Esophagus (tissue), 2 donors: ENCODE data around the gene SLFN14. TPM values are rescaled to one million over a fixed set of nuclear protein-coding genes. Genes with fewer than 3 reads are reported as not detected.
"Not testable (repeated sequence)": the region's sequence is repeated elsewhere in the genome, so short reads cannot be mapped to it uniquely, and the experiment has no call there.

Source experiments
- H3K27ac ChIP-seq, 2 donors: one replicate each; pipeline ENCODE4 v1.5.1; 2013; ENCODE audit warnings: low read depth in 2 of 2, mild to moderate bottlenecking in 2 of 2, inconsistent platforms in 1 of 2, low read length in 1 of 2, moderate library complexity in 1 of 2
- H3K27me3 ChIP-seq, 2 donors: one replicate each; pipeline ENCODE4 v1.6.1; 2013; ENCODE audit warnings: low read length in 2 of 2, control low read depth in 1 of 2, mild to moderate bottlenecking in 1 of 2; ENCODE audit not compliant: insufficient read depth in 2 of 2, control insufficient read depth in 1 of 2
- H3K36me3 ChIP-seq, 2 donors: one replicate each; pipeline ENCODE4 v1.6.1; 2013; ENCODE audit warnings: low read length in 1 of 2; ENCODE audit not compliant: control insufficient read depth in 2 of 2, insufficient read depth in 2 of 2
- H3K4me1 ChIP-seq, 2 donors: one replicate each; pipeline ENCODE4 v1.6.1; 2013; ENCODE audit warnings: low read length in 1 of 2; ENCODE audit not compliant: control insufficient read depth in 2 of 2, insufficient read depth in 2 of 2
- H3K4me3 ChIP-seq, 2 donors: one replicate each; pipeline ENCODE4 v1.5.1; 2013; ENCODE audit warnings: low read length in 2 of 2, mild to moderate bottlenecking in 2 of 2, low read depth in 1 of 2, moderate library complexity in 1 of 2
- H3K9me3 ChIP-seq, 2 donors: one replicate each; pipeline ENCODE4 v1.6.1; 2013; ENCODE audit warnings: mild to moderate bottlenecking in 2 of 2, low read depth in 1 of 2, low read length in 1 of 2, moderate library complexity in 1 of 2; ENCODE audit not compliant: control insufficient read depth in 2 of 2, insufficient read depth in 1 of 2
- WGBS, 2 donors: extraction: QIAGEN DNeasy Blood & Tissue Kit; methylation state at CpG; one replicate each; pipeline ENCODE4 v1.1.7; 2013; 5-methylcytosine and 5-hydroxymethylcytosine counted together
- polyA plus RNA-seq, 2 donors: library from polyadenylated mRNA; stranded (reverse); fragments of 200-250 nt; gene quantifications; one replicate each; pipeline ENCODE4 v1.2.3, GENCODE V29; 2013
- donor health status: healthy with polysubstance abuse.
- donor health status: Bipolar disorder and iron deficiency.

The SLFN14 gene
- polyA plus RNA-seq, 2 donors: not detected

- WGBS, 2 donors: 64 to 72% methylated on average over 3 of the region's 3 CpGs
- Histone ChIP-seq H3K4me3 (no peak overlapping the region), H3K9me3 (no peaks in the 10 kb centered on the region), H3K4me1 (no peaks in the 10 kb centered on the region), H3K27ac (peak overlapping the region in 1 of 2 donors; percentile 59), H3K36me3 (no peaks in the 10 kb centered on the region), H3K27me3 (no peaks in the 10 kb centered on the region)
These were observed 26.0 kb downstream of the SLFN14 start for GRCh38 chr17:35534576-35535093.

DNA sequence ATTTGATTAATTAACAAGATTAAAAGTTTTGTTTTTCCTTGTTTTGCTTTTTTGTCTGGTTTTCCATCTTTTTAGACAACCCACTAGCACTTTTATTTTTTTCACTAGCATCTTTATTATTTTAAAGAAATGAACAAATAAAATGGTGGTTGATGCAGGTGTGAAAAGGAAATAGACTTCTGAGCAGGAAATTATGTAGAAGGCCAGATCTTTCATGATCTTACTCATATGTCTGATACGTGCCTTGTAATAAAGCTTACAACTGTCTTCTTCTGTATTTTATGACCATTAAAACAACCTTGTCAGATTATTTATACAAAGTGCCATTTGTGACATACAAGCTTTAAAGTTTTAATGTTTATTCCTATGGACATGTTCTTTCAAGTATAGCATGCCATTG lies 29.5 kb downstream of the SLFN14 start:
- Histone ChIP-seq H3K4me1 (no peaks in the 10 kb centered on the region), H3K27ac (no peak overlapping the region), H3K9me3 (no peaks in the 10 kb centered on the region), H3K4me3 (no peak overlapping the region), H3K36me3 (no peaks in the 10 kb centered on the region), H3K27me3 (no peaks in the 10 kb centered on the region)
- 45 to 51% methylated on average over 1 of the region's 1 CpG for WGBS, 2 donors

- Histone ChIP-seq H3K4me3 (no peak overlapping the region), H3K4me1 (no peaks in the 10 kb centered on the region), H3K27me3 (no peaks in the 10 kb centered on the region), H3K9me3 (no peaks in the 10 kb centered on the region), H3K36me3 (no peaks in the 10 kb centered on the region), H3K27ac (no peak overlapping the region)
- 85 to 86% methylated on average over 8 of the region's 8 CpGs for WGBS, 2 donors
These were observed 30.8 kb downstream of the SLFN14 start for GRCh38 chr17:35529866-35530265.

GRCh38 chr17:35529326-35529725 lies 31.3 kb downstream of the SLFN14 start:
- not testable (repeated sequence) for H3K27me3 ChIP-seq, H3K27ac ChIP-seq, H3K4me1 ChIP-seq, H3K4me3 ChIP-seq, H3K9me3 ChIP-seq, H3K36me3 ChIP-seq
- 88 to 98% methylated on average over 1 of the region's 1 CpG for WGBS, 2 donors

GRCh38 chr17:35523296-35523695 lies 37.3 kb downstream of the SLFN14 start:
- H3K4me3 ChIP-seq: no peak overlapping the region
- H3K9me3 ChIP-seq: no peaks in the 10 kb centered on the region
- H3K27me3 ChIP-seq: no peaks in the 10 kb centered on the region
- 82 to 90% methylated on average over 4 of the region's 4 CpGs for WGBS, 2 donors
- H3K27ac ChIP-seq: no peak overlapping the region
- no peaks in the 10 kb centered on the region for H3K36me3 ChIP-seq
- no peaks in the 10 kb centered on the region for H3K4me1 ChIP-seq

- H3K4me1 ChIP-seq, H3K36me3 ChIP-seq, H3K9me3 ChIP-seq, H3K4me3 ChIP-seq, H3K27me3 ChIP-seq: not testable (repeated sequence)
- peak overlapping the region; percentile 31 to 57 for H3K27ac ChIP-seq
- 56 to 63% methylated on average over 5 of the region's 5 CpGs for WGBS, 2 donors
These were observed 38.9 kb downstream of the SLFN14 start for GRCh38 chr17:35521654-35522256.

GRCh38 chr17:35521150-35521549 lies 39.5 kb downstream of the SLFN14 start:
- no peaks in the 10 kb centered on the region for H3K4me1 ChIP-seq
- H3K27ac ChIP-seq: peak overlapping the region; percentile 31 to 57
- WGBS, 2 donors: 86 to 88% methylated on average over 1 of the region's 1 CpG
- H3K4me3 ChIP-seq: no peak overlapping the region
- no peaks in the 10 kb centered on the region for H3K9me3 ChIP-seq
- H3K36me3 ChIP-seq: no peaks in the 10 kb centered on the region
- no peaks in the 10 kb centered on the region for H3K27me3 ChIP-seq

DNA sequence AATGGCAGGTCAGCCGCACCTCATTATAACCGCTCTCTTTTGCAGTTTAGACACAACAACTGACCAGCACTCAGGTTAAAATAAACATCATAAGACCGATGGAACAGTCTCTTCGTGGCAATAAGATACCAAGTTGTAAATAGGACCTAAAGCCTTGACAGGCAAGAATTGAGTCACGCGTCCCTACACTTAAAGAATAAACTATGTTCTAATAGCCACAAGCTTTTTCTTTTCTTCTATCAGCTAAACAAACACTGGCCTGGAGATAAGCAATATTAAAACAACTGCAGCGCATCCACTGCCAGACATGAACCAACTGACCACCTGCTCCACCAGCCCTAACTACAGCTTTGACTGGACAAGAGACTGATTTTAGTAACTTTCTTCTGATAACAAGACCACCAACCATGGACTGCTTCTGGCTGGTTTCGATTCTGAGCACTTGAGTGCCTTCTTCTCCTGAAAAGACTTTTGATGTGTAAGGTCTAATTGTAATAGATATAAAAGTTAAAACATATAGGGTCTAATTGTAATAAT lies 40.6 kb downstream of the SLFN14 start:
- WGBS, 2 donors: 61 to 66% methylated on average over 8 of the region's 8 CpGs
- no peaks in the 10 kb centered on the region for H3K4me1 ChIP-seq
- no peak overlapping the region for H3K4me3 ChIP-seq
- no peaks in the 10 kb centered on the region for H3K27me3 ChIP-seq
- no peaks in the 10 kb centered on the region for H3K36me3 ChIP-seq
- H3K27ac ChIP-seq: no peak overlapping the region
- H3K9me3 ChIP-seq: no peaks in the 10 kb centered on the region

- 41 to 48% methylated on average over 3 of the region's 3 CpGs for WGBS, 2 donors
- Histone ChIP-seq H3K27me3 (no peaks in the 10 kb centered on the region), H3K9me3 (no peaks in the 10 kb centered on the region), H3K36me3 (no peaks in the 10 kb centered on the region), H3K27ac (no peak overlapping the region), H3K4me3 (no peak overlapping the region), H3K4me1 (no peaks in the 10 kb centered on the region)
These were observed 41.2 kb downstream of the SLFN14 start for GRCh38 chr17:35519439-35519838.

- not testable (repeated sequence) for H3K9me3 ChIP-seq
These were observed 42.2 kb downstream of the SLFN14 start for GRCh38 chr17:35518431-35518830.

More at GRCh38 chr17:35518431-35518830, 42.2 kb downstream of the SLFN14 start:
- not testable (repeated sequence) for H3K36me3 ChIP-seq, H3K27ac ChIP-seq, H3K4me3 ChIP-seq, H3K27me3 ChIP-seq, H3K4me1 ChIP-seq
- 85 to 91% methylated on average over 5 of the region's 5 CpGs for WGBS, 2 donors
